Mucosa of descending colon (tissue), 3 donors: ENCODE data around the gene NCCRP1. TPM values are rescaled to one million over a fixed set of nuclear protein-coding genes. Genes with fewer than 3 reads are reported as not detected.

Source experiments
- ATAC-seq: fragments of 200-7000 bp; cut with Tn5 transposase; one replicate; pipeline ENCODE4 v1.9.1; 2020; ENCODE audit warnings: mild to moderate bottlenecking, moderate library complexity
- DNase-seq, 3 donors: peaks; one replicate each; pipeline ENCODE4 v3.0.0-alpha.2; 2020
- H3K36me3 ChIP-seq: fragments of 200-600 bp; one replicate; pipeline ENCODE4 v1.8.0; 2021; ENCODE audit warnings: low read depth, mild to moderate bottlenecking
- H3K4me1 ChIP-seq: fragments of 200-600 bp; one replicate; pipeline ENCODE4 v1.8.0; 2021; ENCODE audit warnings: low read depth, mild to moderate bottlenecking
- H3K4me3 ChIP-seq: fragments of 200-600 bp; one replicate; pipeline ENCODE4 v1.8.0; 2021; ENCODE audit warnings: mild to moderate bottlenecking
- H3K9me3 ChIP-seq: fragments of 200-600 bp; one replicate; pipeline ENCODE4 v1.8.0; 2021; ENCODE audit warnings: mild to moderate bottlenecking
- intact Hi-C, 2 donors: fragments of 100-400 bp; cut with DNase I in 1 of 2; cut with micrococcal nuclease in 1 of 2; formaldehyde crosslinking; loops; one replicate each; pipeline versions ENCODE4 v1.11.0 to v1.11.1; 2022; cut with DNase I, micrococcal nuclease
- total RNA-seq, 3 donors: library from RNA; stranded (reverse); fragmentation: NEBNext Ultra II Directional in 2 of 3; extraction: Animal tissue kit (Norgen Biotek cat#: 25700) in 2 of 3; gene quantifications; one replicate each; pipeline versions ENCODE4 v1.2.1 to v1.2.4, GENCODE V29; 2021 to 2023
- TF ChIP-seq, protein P1 (sequence below): fragments of 200-600 bp; IDR thresholded peaks from one replicate; pipeline ENCODE4 v1.8.0; 2022; ENCODE audit warnings: antibody characterized with exemption, mild to moderate bottlenecking
- donor health status: DM: no; HTN: no; CAD: no; lungs with moderate emphysema.
- donor health status: DM: no; HTN: no; CAD: no.
- donor health status: DM: no; HTN: yes; CAD: no.

NCCRP1 gene
- total RNA-seq, 3 donors from 2014 or later: 0.14 TPM; not detected in 2

- TF ChIP-seq, protein P1, sequence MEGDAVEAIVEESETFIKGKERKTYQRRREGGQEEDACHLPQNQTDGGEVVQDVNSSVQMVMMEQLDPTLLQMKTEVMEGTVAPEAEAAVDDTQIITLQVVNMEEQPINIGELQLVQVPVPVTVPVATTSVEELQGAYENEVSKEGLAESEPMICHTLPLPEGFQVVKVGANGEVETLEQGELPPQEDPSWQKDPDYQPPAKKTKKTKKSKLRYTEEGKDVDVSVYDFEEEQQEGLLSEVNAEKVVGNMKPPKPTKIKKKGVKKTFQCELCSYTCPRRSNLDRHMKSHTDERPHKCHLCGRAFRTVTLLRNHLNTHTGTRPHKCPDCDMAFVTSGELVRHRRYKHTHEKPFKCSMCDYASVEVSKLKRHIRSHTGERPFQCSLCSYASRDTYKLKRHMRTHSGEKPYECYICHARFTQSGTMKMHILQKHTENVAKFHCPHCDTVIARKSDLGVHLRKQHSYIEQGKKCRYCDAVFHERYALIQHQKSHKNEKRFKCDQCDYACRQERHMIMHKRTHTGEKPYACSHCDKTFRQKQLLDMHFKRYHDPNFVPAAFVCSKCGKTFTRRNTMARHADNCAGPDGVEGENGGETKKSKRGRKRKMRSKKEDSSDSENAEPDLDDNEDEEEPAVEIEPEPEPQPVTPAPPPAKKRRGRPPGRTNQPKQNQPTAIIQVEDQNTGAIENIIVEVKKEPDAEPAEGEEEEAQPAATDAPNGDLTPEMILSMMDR: no peak
- intact Hi-C loops: no loop called here
- Histone ChIP-seq H3K36me3 (no peaks in the 10 kb centered on the region), H3K9me3 (no peaks in the 10 kb centered on the region), H3K4me3 (no peak overlapping the region), H3K4me1 (no peaks in the 10 kb centered on the region)
- DNase-seq: no peak
- no peak for ATAC-seq
Observed at GRCh38 chr19:39206122-39206521, 9.4 kb downstream of the NCCRP1 start.

DNA sequence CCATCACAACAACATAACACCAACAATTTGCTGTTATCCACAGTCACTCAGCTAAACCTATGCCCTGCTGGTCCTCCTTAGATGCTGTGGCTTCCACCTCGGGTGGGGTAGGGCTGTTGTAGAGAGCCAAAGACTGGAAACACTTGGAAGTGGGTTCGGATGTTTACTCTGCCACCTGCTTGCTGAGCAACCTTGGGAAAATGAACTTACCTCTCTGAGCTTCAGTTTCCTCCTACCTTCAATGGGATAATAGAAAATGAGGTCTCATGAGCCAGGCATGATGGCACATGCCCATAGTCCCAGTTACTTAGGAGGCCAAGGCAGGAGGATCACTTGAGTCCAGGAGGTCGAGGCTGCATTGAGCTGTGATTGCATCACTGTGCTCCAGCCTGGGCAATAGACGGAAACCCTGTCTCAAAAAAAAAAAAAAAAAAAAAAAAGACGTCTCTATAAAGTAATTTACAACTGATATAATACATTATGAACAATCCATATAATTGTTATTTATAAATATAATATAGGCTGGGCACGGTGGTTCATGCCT, 10.6 kb downstream of the NCCRP1 start:
- ATAC-seq (no peak), DNase-seq (no peak)
- Histone ChIP-seq H3K4me1 (no peaks in the 10 kb centered on the region), H3K4me3 (no peak overlapping the region), H3K9me3 (no peaks in the 10 kb centered on the region), H3K36me3 (no peaks in the 10 kb centered on the region)
- TF ChIP-seq, protein P1: no peak
- intact Hi-C loops: no loop called here

DNA sequence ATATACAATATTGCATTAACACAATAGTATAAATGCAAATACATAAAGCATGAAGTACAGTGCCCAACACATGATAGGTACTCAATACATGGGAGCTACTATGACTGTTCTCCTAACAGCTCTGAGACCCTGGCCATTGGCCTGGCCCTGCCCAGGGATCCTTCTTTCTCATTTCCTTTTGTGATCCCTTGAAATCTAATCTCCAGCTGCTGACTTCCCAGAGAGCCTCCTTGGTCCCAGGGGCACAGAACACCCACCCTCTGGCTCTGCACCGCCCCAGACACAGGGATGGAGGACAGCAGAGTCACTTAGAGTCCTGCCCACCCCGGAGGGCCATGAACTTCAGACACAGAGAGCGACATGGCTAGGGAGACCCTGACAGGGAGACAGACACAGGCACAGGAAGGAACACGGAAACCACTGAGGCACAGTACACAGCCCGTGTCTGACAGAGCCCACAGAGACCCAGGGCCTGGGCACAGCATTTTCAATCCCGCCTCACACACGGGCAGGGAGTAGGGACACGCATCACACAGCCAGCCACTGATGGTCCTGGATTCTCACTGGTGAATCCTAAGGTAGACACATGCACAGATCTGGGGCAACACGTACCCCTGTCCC, 11.5 kb downstream of the NCCRP1 start:
- Histone ChIP-seq H3K4me3 (no peak overlapping the region), H3K9me3 (no peaks in the 10 kb centered on the region), H3K4me1 (no peaks in the 10 kb centered on the region), H3K36me3 (no peaks in the 10 kb centered on the region)
- no peak for ATAC-seq
- DNase-seq: no peak
- TF ChIP-seq, protein P1: no peak
- intact Hi-C loops: no loop called here

GRCh38 chr19:39209196-39209595, 12.4 kb downstream of the NCCRP1 start:
- Histone ChIP-seq H3K36me3 (no peaks in the 10 kb centered on the region), H3K4me3 (no peak overlapping the region), H3K9me3 (no peaks in the 10 kb centered on the region), H3K4me1 (no peaks in the 10 kb centered on the region)
- ATAC-seq (no peak), DNase-seq (no peak)
- intact Hi-C loops: no loop called here
- TF ChIP-seq, protein P1: no peak

DNA sequence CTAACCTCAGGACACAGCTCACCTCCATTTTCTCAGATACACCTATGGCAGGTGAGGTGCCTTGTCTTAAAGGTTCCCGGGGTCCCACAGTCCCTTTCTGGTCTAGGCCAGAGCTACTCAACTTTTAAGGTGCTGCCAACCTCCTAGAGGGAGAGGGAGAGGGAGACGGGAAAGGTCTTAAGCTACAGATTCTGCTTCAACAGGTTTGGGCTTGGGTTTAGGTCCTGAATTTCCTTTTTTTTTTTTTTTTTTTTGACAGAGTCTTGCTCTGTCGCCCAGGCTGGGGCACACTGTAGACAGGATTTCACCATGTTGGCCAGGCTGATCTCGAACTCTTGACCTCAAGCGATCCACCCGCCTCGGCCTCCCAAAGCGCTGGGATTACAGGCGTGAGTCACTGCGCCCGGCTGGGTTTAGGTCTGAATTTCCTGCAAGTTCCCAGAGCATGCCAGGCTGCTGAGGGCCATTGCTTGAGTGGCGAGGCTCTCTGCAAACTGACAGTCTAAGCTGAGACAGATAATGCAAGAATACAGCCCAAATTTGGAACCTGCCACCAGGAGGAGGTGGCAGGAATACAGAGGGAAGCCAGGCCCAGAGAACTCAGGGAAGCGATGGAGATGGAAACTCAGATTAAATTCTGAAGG, 15.1 kb downstream of the NCCRP1 start:
- TF ChIP-seq, protein P1: no peak
- H3K36me3 ChIP-seq: no peaks in the 10 kb centered on the region
- ATAC-seq (no peak), DNase-seq (no peak)
- no peaks in the 10 kb centered on the region for H3K9me3 ChIP-seq
- intact Hi-C loops: no loop called here
- H3K4me3 ChIP-seq: no peak overlapping the region
- no peaks in the 10 kb centered on the region for H3K4me1 ChIP-seq
